HG02623 (cell line): ENCODE measurements around the gene ARL2.

Experiments
- ATAC-seq: cut with Tn5 transposase; IDR thresholded peaks from one replicate; pipeline ENCODE4 v1.9.1; 2021; ENCODE audit warnings: moderate library complexity; ENCODE audit not compliant: unreplicated experiment

Gene ARL2

DNA sequence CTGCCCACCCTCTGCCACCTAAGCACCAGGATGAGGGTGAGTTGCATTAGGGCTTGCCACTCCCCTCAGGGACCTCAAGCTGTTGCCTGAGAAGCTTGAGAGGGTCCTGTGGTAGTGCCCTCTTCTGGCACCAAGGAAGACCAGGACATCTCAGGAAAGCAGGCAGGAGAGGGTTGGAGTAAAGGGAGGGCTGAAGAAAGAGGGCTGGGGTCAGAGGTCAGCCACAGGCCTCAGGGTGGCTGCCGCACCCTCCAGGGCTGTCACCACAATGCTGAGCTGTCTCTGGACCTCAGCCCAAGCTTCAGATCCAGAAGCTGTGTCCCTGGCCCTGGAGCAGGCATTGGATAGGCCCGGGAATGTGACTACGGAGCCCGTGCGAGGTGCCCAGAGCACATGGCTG, 31.1 kb downstream of the ARL2 start:
- ATAC-seq = no peak

DNA sequence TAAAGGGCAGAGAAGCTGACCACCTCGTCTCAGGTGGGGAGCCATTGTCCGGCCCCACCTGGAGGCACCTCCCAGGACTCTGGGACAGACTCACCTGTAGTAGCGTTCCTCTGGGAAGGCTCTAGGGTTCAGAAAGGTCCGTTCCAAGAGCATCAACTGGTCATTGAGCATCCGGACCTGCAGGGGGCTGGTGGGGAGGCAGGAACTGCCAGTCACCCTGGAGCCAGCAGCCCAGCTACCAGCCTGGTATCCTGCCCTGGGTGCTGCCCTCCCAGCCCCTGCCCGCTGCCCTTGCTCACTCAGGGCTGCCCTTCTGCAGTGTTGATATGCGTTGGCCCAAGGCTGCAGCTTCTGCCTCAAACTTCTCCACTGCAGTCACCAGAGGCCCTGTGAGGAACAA, 31.8 kb downstream of the ARL2 start:
- no peak for ATAC-seq

DNA sequence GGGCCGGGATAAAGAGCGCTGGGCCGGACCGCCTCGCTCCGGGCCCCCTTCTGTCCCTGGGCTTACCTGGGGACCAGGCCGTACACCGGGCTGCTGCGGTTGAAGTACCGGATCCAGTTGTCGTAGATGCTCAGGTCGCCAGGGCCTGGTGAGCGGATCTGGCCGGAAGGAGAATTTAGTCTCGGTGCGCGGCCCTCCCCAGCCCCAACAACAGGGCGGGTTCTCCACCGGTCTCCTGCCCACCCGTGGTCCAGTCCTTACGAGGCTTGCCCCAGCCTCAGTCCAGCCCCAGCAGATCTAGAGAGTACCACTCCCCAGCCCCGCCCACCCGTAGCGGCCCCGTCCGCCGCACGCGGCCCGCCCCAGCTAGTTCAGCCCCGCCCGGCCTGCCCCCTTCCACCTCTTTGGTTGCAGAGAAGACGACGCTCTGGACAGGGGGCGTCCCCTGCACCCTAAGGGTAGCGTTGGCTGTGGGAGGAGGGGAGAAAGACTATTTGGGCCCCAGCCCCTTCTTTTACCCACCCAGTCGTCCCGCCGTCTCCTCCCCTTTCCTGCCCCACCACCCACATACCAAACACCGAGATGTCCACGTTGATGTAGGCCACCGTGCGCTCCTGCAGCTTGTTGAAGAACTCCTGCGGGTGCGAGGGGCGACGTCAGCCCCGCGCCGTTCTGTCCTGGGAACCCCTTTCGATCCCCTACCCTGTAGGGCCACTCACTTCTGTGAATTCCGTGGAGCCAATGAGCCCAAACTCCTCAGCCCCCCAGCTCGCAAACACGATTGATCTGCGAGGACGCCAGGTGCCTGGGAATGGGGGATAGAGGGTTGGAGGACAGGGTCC, 33.8 kb downstream of the ARL2 start:
- no peak for ATAC-seq

DNA sequence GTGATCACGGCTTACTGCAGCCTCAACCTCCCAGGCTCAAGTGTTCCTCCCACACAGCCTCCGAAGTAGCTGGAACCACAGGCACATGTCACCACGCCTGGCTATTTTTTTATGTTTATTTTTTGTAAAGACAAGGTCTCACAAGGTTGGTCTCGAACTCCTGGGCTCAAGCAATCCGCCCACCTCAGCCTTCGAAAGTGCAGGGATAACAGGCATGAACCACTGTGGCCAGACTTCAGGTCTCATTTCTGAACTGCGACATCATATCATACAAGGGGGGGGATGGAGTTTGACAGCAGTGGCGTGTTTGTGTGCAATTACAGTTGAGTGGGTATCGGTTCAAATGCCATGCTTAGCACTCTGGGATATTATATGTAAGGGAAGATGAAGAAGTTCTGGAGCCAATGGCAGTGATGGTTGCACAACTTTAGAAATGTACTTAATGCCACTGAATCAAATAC, 37.5 kb downstream of the ARL2 start:
- no peak for ATAC-seq

DNA sequence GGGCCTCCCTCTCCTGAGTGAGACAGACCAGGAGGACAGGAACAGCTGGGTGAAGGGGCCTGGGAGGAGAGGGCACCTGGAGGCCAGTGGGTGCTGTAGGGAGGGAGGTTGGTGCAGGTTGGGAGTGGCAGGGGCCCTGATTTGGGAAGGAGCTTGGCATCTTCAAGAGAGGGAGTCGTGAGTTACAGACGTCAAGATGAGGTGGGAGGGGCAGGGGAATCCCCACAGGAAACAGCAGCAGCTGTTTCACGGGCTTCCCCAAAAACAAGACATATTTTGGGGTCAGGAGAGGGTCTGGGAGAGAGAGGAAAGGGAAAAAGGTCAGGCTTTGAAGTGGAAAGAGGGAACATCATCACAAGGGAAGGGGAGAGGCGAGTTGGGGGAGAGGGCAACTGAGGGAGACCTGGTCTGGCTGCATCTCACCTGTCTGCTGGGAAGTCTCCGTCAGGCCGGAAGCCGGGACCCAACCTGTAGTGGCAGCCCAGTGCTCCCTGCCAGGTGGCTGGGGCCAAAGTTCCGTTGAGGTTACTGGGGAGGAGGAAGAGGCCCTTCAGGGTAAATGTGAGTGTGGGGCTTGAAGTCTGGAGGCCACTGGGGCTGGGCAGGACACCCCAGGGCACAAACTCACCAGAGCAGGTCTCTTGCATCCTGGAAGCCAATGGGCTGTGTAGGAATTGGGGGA, 40.0 kb downstream of the ARL2 start:
- no peak for ATAC-seq

GRCh38 chr11:65055538-65055937, 41.6 kb downstream of the ARL2 start:
- no peak for ATAC-seq

- ATAC-seq = no peak
Measured at GRCh38 chr11:65056999-65057398, 43.0 kb downstream of the ARL2 start.

- ATAC-seq = no peak
Measured at GRCh38 chr11:65057526-65057925, 43.6 kb downstream of the ARL2 start.

GRCh38 chr11:65058012-65058411, 44.1 kb downstream of the ARL2 start:
- ATAC-seq = no peak

- no peak for ATAC-seq
Measured at GRCh38 chr11:65058419-65059054, 44.6 kb downstream of the ARL2 start, which contains the start of gene NAALADL1. Gene NAALADL1, minus strand, starts transcription at chr11:65058553. Its CDS starts 32 bp downstream, at chr11:65058521.

GRCh38 chr11:65059523-65059922, 45.6 kb downstream of the ARL2 start:
- no peak for ATAC-seq

GRCh38 chr11:65059959-65060824, 46.2 kb downstream of the ARL2 start:
- ATAC-seq = no peak

DNA sequence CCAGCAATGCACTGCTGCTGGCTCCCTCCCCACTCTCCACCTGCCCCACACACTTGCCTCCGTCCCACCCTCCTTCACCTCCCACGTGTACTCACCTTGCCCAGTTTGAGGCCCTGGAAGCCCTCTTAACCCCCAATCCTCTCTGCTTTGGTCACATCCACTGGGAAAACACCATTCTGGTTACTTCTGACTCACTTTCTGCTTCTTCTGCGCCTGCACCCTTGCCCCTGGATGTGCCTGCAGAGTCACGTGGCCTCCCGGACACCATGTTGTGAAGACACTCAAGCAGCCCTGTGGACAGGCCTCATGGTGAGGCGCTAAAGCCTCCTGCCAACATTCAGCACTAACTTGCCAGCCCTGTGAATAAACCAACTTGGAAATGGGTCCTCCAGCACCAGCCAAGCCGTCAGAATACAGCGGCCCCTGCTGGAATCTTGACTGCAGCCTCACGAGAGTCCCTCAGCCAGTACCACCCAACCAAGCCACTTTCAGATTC, 47.0 kb downstream of the ARL2 start:
- ATAC-seq = no peak

DNA sequence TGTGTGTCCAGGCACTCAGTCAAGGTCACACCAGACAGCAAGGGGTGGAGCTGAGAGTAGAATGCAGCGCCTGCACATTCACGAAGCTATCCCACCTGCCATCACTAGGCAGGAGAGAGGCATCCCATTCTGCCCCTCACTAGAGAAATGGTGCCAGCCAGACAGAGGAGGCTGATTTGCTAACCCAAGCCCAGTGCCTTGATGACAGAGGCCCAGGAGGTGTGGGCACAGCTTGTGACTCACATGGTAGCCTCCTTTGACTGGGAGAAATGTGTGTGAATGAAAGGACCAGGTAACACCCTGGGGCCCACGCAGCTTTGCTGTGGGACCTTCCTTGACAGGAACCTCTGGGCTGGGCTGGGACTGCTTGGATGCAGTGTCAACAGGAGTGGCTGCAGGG, 49.6 kb downstream of the ARL2 start:
- no peak for ATAC-seq

DNA sequence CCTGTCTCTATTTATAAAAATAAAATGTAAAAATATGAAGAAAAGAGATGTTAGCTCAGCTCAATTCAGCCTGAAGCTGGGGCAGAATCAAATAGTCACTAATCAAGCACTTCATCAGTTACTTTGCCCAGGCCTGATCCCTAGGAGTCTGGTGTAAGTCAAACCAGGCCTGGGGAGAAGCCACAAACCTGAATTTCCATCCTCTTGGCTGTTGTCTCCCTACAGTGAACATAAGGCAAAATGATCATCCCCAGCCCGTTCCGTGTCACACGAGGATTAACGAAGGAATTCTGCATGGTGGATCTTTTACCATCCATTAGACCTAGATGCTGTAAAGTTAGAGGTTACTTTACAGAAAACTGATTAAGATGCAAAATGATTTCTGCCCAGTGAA, 50.9 kb downstream of the ARL2 start:
- ATAC-seq = no peak

- ATAC-seq = no peak
Measured at GRCh38 chr11:65065851-65066250, 51.9 kb downstream of the ARL2 start.

DNA sequence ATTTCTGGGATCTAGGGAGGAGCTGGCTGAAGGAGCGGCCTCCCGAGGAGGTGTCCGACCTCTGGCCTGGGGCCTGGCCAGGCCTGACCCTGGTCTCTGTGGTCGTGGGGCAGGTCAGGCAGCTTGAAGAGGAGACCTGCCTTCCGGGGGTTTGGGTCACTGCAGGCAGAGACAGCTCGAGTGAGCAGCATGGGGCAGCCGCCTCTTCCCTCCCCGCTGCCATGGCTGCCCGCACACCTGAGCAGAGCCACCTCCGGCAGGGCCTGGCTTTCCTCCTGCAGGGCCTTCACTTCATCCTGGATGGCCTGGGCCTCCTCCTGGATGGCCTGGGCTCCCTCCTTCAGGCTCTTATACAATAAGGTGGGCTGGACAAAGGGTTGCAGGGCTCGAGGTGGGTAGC, 52.4 kb downstream of the ARL2 start:
- ATAC-seq = no peak

DNA sequence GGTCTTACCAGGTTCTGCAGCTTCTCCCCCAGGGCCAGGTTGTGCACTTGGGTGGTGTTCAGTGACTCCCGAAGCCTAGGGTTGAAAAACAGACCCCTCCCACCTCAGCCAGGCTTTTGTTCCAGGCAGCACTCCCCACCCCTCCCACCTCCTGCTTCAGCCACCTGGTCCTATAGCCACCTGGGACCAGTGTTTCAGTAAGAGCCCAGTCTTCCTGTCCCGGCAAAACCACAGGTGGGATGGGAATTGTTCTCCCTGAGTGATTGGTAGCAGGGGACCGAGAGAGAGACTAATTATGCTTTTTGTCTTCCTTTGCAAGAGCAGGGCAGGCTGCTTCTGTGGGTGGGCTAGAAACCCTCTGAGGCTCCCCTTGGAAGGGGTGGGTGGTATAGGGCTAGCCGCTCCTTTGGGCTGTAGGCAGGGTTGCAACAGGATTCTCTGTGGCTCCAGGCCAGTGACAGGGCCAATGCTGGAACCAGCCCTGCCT, 52.9 kb downstream of the ARL2 start:
- ATAC-seq = no peak

- ATAC-seq = no peak
Measured at GRCh38 chr11:65067446-65067845, 53.5 kb downstream of the ARL2 start.

DNA sequence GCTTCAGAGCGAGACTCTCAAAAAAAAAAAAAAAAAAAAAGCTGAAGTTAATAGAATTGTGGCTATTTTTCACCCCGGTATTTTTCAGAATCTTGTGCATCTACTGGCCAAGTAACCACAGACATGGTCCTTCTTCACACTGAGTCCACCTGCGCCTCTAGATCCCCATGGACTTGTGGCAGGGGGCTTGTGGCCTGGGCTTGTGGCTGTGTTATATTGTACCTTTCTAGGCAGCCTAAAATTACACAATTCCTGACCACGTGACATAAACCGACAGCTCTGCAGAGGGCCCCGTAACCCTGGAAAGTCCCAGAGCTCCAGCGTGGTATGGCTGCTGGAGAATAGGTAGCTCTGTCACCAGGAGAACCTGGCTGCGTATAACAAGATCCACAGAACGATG, 55.3 kb downstream of the ARL2 start:
- no peak for ATAC-seq
